ENCODE data around the gene PARK7.
"Not testable (repeated sequence)": the region's sequence is repeated elsewhere in the genome, so short reads cannot be mapped to it uniquely, and the experiment has no call there.

Gene PARK7

GRCh38 chr1:7943251-7943650 is 18.3 kb upstream of the PARK7 start:
- H3K9me3 ChIP-seq (ENCODE audit: control insufficient read depth, low read length): no peaks in the 10 kb centered on the region
- H3K36me3 ChIP-seq (ENCODE audit: control insufficient read depth, insufficient read depth, low read length): no peaks in the 10 kb centered on the region
- no peak overlapping the region for H3K4me3 ChIP-seq (ENCODE audit: extremely low read depth, insufficient read depth, low read length, poor library complexity, severe bottlenecking)
- H3K4me1 ChIP-seq (ENCODE audit: control insufficient read depth, insufficient read depth, low read length, poor library complexity, severe bottlenecking): peaks cover 12% of the 10 kb centered on the region
- H3K27ac ChIP-seq (ENCODE audit: low read depth, low read length, severe bottlenecking): no peak overlapping the region
- WGBS, 2 experiments (ENCODE audit: insufficient coverage in 2 of 2): 83 to 85% methylated on average over 1 of the region's 2 CpGs

DNA sequence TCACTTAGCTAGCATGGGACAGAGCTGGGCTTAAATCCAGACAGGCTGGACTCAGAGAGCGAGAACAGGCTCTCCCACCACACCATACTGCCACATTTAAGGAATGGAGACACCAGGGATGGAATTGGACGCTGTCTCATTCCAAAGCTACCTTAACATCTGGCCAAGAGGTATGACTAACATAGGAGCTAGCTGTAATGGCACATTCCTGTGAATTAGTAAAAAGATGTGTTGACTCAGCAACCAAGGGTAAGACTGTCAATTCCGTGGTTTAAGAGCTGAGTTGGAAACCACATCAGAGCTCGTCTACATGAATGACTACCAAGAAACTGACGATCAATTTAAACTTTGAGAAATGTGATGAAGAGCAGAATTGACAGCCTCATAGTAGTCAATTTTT is 12.6 kb upstream of the PARK7 start:
- H3K36me3 ChIP-seq (ENCODE audit: control insufficient read depth, insufficient read depth, low read length): no peaks in the 10 kb centered on the region
- no peak overlapping the region for H3K4me3 ChIP-seq (ENCODE audit: extremely low read depth, insufficient read depth, low read length, poor library complexity, severe bottlenecking)
- 82 to 84% methylated on average over 4 to 5 of the region's 5 CpGs for WGBS, 2 experiments (ENCODE audit: insufficient coverage in 2 of 2)
- no peak overlapping the region for H3K27ac ChIP-seq (ENCODE audit: low read depth, low read length, severe bottlenecking)
- H3K9me3 ChIP-seq (ENCODE audit: control insufficient read depth, low read length): no peaks in the 10 kb centered on the region
- peaks cover 5% of the 10 kb centered on the region for H3K4me1 ChIP-seq (ENCODE audit: control insufficient read depth, insufficient read depth, low read length, poor library complexity, severe bottlenecking)

DNA sequence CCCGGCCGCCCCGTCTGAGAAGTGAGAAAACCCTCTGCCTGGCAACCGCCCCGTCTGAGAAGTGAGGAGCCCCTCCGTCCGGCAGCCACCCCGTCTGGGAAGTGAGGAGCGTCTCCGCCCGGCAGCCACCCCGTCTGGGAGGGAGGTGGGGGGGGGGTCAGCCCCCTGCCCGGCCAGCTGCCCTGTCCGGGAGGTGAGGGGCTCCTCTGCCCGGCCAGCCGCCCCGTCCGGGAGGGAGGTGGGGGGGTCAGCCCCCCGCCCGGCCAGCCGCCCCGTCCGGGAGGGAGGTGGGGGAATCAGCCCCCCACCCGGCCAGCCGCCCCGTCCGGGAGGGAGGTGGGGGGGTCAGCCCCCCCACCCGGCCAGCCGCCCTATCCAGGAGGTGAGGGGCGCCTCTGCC is 8.7 kb upstream of the PARK7 start:
- not testable (repeated sequence) for H3K9me3 ChIP-seq (ENCODE audit: control insufficient read depth, low read length); H3K4me3 ChIP-seq (ENCODE audit: extremely low read depth, insufficient read depth, low read length, poor library complexity, severe bottlenecking); H3K36me3 ChIP-seq (ENCODE audit: control insufficient read depth, insufficient read depth, low read length); H3K27ac ChIP-seq (ENCODE audit: low read depth, low read length, severe bottlenecking)
- WGBS, 2 experiments (ENCODE audit: insufficient coverage in 2 of 2): 100% methylated on average over 2 of the region's 30 CpGs; no CpG with 5 or more reads in 1 of the 2 experiments
- H3K4me1 ChIP-seq (ENCODE audit: control insufficient read depth, insufficient read depth, low read length, poor library complexity, severe bottlenecking): peaks cover 13% of the 10 kb centered on the region

DNA sequence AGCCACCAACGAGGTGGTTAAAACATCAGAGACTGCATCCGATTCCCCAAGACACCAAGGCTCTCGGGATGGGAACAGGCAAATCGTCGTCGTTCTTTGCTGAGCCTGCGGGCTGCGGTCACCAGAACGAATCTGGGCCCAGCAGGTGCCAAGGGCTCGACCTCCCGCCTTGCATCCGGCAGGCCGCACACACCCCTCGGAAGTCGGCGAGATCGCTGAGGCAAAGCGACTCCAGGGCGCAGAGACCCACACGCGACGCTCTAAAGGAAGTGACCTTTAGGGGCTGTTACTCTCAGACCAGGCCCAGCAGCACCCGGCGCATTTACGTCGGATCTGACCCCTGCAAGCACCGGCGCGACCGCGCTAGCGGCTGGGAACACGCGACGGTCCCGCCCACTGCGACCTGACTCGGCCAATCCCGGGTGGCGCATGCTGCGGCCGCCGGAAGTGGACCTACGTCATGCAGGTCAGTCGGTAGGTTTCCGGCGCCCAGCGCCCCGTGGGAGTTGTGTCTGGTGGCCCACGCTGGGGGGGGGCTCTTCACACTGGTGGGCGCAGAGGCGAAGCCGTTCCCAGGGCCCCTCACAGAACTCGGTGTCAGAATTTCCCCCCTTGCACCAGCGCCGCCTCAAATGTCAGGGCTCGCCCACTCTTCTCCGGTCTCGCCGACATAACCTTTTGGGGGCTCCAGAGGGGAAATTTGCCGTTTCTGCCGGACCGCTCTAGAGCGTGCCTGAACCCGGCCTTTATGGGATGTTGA is 7.5 kb upstream of the PARK7 start:
- Histone ChIP-seq H3K4me1 (ENCODE audit: control insufficient read depth, insufficient read depth, low read length, poor library complexity, severe bottlenecking) (peaks cover 11% of the 10 kb centered on the region), H3K27ac (ENCODE audit: low read depth, low read length, severe bottlenecking) (no peak overlapping the region), H3K36me3 (ENCODE audit: control insufficient read depth, insufficient read depth, low read length) (no peaks in the 10 kb centered on the region), H3K4me3 (ENCODE audit: extremely low read depth, insufficient read depth, low read length, poor library complexity, severe bottlenecking) (peak overlapping the region; percentile 5), H3K9me3 (ENCODE audit: control insufficient read depth, low read length) (no peaks in the 10 kb centered on the region)
- 86 to 92% methylated on average over 61 to 65 of the region's 65 CpGs for WGBS, 2 experiments (ENCODE audit: insufficient coverage in 2 of 2)

- 87 to 100% methylated on average over 2 to 3 of the region's 7 CpGs for WGBS, 2 experiments (ENCODE audit: insufficient coverage in 2 of 2)
- Histone ChIP-seq H3K4me3 (ENCODE audit: extremely low read depth, insufficient read depth, low read length, poor library complexity, severe bottlenecking) (no peak overlapping the region), H3K27ac (ENCODE audit: low read depth, low read length, severe bottlenecking) (no peak overlapping the region)
These were observed 6.8 kb upstream of the PARK7 start for GRCh38 chr1:7954683-7955082.

DNA sequence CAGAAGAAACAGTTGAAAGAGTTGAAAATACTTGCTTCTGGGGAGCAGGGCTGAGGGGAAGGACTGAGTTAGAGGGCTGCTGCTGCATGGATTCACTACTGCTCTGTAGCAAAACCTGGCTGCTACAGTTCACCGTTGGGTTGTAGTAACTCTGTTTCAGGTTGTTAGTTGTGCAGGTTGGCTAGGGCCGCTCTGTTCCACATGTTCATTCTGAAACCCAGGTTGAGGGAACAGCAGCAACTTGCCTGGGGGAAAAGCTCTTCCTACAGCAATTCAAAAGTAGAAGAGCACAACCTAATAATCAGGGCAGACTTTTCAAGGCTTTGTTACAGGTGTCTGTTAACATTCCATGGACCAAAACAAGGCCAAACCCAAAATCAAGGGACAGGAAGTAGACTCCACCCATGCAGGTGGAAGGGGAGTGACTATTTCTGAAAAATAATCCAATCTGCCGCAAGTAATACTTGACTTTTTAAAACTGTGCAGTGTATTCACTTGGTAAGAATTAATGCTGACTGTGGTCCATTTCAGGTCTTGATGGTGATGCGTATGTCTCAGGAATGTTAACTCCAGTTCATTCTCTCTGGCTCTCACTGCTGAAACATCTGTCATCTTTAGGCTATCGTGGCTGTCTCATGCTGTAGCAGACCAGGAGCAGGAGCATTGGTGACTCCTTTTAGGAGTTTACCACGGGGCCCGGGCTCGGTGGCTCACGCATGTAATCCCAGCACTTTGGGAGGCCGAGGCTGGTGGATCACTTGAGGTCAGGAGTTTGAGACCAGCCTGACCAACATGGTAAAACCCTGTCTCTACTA is 5.1 kb upstream of the PARK7 start:
- H3K9me3 ChIP-seq (ENCODE audit: control insufficient read depth, low read length): no peaks in the 10 kb centered on the region
- 91 to 94% methylated on average over 10 of the region's 10 CpGs for WGBS, 2 experiments (ENCODE audit: insufficient coverage in 2 of 2)

More at GRCh38 chr1:7954683-7955082, 6.8 kb upstream of the PARK7 start:
- Histone ChIP-seq H3K4me1 (ENCODE audit: control insufficient read depth, insufficient read depth, low read length, poor library complexity, severe bottlenecking) (peaks cover 8% of the 10 kb centered on the region), H3K36me3 (ENCODE audit: control insufficient read depth, insufficient read depth, low read length) (no peaks in the 10 kb centered on the region), H3K9me3 (ENCODE audit: control insufficient read depth, low read length) (no peaks in the 10 kb centered on the region)

DNA sequence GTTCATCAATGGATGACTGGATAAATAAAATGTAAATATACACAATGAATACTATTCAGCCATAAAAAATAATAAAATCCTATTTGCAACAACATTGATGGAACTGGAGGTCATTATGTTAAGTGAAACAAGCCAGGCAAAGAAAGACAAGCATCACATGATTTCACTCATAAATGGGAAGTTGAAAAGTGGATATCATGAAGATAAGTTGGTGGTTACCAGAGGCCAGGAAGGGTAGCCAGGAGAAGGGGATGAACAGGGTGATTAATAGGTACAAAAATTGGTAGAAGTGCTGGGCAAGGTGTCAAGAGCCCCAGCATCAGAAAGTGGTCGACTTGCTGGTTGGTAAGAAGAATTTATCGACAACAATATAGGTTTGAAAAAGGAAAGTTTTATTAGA is 1.3 kb upstream of the PARK7 start:
- Histone ChIP-seq H3K27ac (ENCODE audit: low read depth, low read length, severe bottlenecking) (no peak overlapping the region), H3K9me3 (ENCODE audit: control insufficient read depth, low read length) (no peaks in the 10 kb centered on the region), H3K4me1 (ENCODE audit: control insufficient read depth, insufficient read depth, low read length, poor library complexity, severe bottlenecking) (peaks cover 11% of the 10 kb centered on the region), H3K4me3 (ENCODE audit: extremely low read depth, insufficient read depth, low read length, poor library complexity, severe bottlenecking) (no peak overlapping the region), H3K36me3 (ENCODE audit: control insufficient read depth, insufficient read depth, low read length) (peaks cover 25% of the 10 kb centered on the region)
- 94 to 100% methylated on average over 1 to 2 of the region's 2 CpGs for WGBS, 2 experiments (ENCODE audit: insufficient coverage in 2 of 2)

More for the DNA sequence above, 5.1 kb upstream of the PARK7 start:
- Histone ChIP-seq H3K4me3 (ENCODE audit: extremely low read depth, insufficient read depth, low read length, poor library complexity, severe bottlenecking) (no peak overlapping the region), H3K4me1 (ENCODE audit: control insufficient read depth, insufficient read depth, low read length, poor library complexity, severe bottlenecking) (peaks cover 8% of the 10 kb centered on the region), H3K36me3 (ENCODE audit: control insufficient read depth, insufficient read depth, low read length) (no peaks in the 10 kb centered on the region), H3K27ac (ENCODE audit: low read depth, low read length, severe bottlenecking) (no peak overlapping the region)

- Histone ChIP-seq H3K4me1 (ENCODE audit: control insufficient read depth, insufficient read depth, low read length, poor library complexity, severe bottlenecking) (peaks cover 11% of the 10 kb centered on the region), H3K27ac (ENCODE audit: low read depth, low read length, severe bottlenecking) (peak overlapping the region; percentile 88), H3K4me3 (ENCODE audit: extremely low read depth, insufficient read depth, low read length, poor library complexity, severe bottlenecking) (peak overlapping the region; percentile 86), H3K9me3 (ENCODE audit: control insufficient read depth, low read length) (no peaks in the 10 kb centered on the region), H3K36me3 (ENCODE audit: control insufficient read depth, insufficient read depth, low read length) (peaks cover 32% of the 10 kb centered on the region)
- 0% methylated on average over 2 of the region's 3 CpGs; no CpG with 5 or more reads in 1 of the 2 experiments for WGBS, 2 experiments (ENCODE audit: insufficient coverage in 2 of 2)
These were observed 670 bp upstream of the PARK7 start for GRCh38 chr1:7960867-7961215.

DNA sequence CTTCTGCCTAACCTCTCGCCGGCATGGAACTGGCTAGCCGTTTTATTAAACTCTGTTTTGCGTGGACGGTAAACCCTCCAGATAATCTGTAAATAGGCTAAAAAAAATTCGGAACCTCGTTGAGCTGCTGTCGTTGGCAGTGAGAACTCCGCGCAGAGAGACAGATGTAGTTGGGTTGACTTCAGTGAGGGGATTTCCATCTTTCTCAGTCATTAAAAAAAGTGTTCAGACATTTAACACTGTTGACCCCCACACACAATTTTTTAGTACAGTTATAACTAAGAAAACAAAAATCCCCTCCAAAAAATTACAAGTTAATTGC is 464 bp downstream of the PARK7 start:
- H3K36me3 ChIP-seq (ENCODE audit: control insufficient read depth, insufficient read depth, low read length): peaks cover 44% of the 10 kb centered on the region
- 0% methylated on average over 5 to 7 of the region's 10 CpGs for WGBS, 2 experiments (ENCODE audit: insufficient coverage in 2 of 2)
- peak overlapping the region; percentile 86 for H3K4me3 ChIP-seq (ENCODE audit: extremely low read depth, insufficient read depth, low read length, poor library complexity, severe bottlenecking)
- H3K27ac ChIP-seq (ENCODE audit: low read depth, low read length, severe bottlenecking): peak overlapping the region; percentile 77
- no peaks in the 10 kb centered on the region for H3K9me3 ChIP-seq (ENCODE audit: control insufficient read depth, low read length)
- H3K4me1 ChIP-seq (ENCODE audit: control insufficient read depth, insufficient read depth, low read length, poor library complexity, severe bottlenecking): peaks cover 6% of the 10 kb centered on the region

GRCh38 chr1:7962636-7963377 is 1.3 kb downstream of the PARK7 start:
- Histone ChIP-seq H3K27ac (ENCODE audit: low read depth, low read length, severe bottlenecking) (no peak overlapping the region), H3K36me3 (ENCODE audit: control insufficient read depth, insufficient read depth, low read length) (peaks cover 52% of the 10 kb centered on the region), H3K9me3 (ENCODE audit: control insufficient read depth, low read length) (no peaks in the 10 kb centered on the region), H3K4me1 (ENCODE audit: control insufficient read depth, insufficient read depth, low read length, poor library complexity, severe bottlenecking) (peaks cover 4% of the 10 kb centered on the region), H3K4me3 (ENCODE audit: extremely low read depth, insufficient read depth, low read length, poor library complexity, severe bottlenecking) (peak overlapping the region; percentile 86)
- WGBS, 2 experiments (ENCODE audit: insufficient coverage in 2 of 2): 90 to 95% methylated on average over 4 to 6 of the region's 11 CpGs

All from mesodermal cell (in vitro differentiated cells).